ENCODE data around the gene FSIP1.
"Not testable (repeated sequence)": the region's sequence is repeated elsewhere in the genome, so short reads cannot be mapped to it uniquely, and the experiment has no call there.

The FSIP1 gene

DNA sequence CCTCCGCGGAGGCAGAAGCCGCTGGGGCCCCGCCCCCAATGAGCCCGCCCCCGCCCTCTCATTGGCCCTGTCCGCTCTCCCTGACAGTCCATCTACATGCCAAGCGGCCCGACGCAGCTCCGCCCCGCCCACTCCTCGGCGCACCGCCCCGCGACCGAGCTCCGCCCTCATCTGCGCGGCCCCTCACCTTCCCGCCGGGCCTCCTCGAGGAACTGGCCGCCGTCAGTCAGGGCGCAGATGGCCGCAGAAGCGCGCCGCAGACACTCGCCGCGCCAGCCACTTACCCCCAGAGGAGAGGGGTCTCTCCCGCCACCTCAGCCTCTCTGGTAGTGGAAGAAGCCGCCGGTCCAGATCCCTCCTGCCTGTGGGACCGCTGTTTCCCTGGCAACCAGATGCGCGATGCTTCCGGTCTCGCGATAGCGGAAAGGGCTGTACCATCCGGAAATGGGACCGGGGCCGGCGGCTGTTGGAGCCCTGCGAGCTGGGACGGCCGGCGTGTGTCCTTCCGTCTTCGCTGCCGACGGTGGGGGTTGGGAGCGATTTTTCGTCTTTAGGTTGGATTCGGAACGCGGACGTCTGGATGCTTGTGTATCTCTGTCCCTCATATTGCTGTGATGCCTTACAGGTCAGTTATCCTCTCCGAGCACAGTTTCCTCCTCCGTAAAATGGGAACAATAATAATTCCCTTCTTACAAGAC, at the start of gene FSIP1:
TSS of gene FSIP1 (minus strand) at position 401 of the 698 bp plus-strand sequence. CDS start 6,317 bp downstream, outside the sequence.
- peak; percentile 98 to 99 (median 98) for DNase-seq

DNA sequence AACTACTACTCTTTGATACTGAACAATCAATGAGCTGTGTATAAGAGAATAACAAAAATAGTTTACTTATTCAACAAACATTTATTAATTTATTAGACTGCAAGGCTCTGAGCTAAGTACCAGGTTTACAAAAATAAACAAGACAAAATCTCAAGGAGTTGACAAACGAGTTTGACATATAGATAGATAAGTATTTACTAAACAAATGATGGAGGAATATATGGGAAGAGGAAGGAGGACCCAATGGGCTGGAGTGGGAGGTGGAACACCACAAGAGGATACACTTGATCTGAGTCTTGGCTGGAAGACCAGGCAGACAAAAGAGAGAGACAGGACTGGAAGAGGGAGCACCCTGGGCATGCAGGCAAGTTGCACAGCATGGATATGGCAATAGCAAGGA, 47.5 kb upstream of the FSIP1 start:
- no peak for DNase-seq

DNA sequence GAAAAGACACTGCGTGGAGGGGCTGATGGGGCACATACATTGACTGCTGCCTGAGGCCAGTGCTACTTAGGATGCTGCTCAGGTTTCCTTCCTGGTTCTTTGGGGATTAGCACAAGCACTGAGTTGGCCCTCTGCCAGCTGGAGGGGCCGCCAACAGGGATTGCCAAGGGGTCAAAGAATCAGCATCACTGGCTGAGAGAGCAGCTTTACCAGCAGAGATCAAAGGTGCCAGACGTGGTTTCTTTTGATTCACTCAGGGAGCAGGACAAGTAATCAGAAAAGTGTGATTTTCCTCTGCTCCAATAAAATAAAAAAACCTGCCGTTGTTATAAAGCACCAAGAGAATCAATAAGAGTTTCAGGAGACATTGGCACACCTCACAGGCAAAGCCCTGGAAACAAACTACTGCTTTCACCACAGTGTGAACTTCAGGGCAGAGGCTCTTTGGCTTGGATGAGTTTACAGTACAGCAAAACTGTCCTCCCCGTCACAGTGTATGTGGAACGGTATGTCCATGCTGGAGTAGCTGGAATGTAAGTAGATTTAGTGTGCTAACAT, 45.8 kb upstream of the FSIP1 start:
- no peak for DNase-seq

DNA sequence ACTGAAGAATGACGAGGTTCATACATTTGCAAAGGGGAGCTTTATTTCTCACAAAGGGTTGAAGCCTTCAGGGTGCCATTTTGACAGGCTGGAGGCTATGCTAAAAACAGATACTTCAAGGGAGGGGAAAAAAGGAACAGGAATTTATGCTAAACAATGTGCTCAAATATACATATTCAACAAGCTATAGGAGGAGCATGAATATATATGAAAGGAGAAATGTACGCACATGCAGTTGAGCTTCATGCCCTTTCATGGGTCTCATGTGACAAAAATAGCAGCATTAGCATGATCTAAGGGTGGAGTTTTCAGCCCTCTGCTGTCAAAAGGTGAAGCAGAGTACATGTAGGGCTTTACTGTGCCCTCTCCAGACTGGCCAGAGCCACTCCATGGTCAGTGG, 44.3 kb upstream of the FSIP1 start:
- no peak for DNase-seq

DNA sequence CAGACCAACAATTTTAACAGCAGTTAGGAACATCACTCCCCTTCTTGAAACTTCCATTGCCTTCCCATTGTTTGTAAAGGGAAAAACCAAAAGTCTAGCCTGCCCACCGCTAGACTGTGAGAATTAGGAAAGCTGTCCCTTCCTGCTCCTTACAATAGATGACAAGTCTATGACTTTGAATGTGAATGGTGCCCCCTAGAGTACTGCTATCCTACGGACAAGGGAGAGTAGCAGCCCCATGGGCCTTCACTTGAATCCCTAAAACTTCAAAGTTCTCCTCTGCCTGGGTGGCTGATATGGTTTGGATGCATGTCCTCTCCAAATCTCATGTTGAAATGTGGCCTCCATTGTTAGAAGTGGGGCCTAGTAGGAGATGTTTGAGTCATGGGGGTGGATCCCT, 41.0 kb upstream of the FSIP1 start:
- no peak for DNase-seq

DNA sequence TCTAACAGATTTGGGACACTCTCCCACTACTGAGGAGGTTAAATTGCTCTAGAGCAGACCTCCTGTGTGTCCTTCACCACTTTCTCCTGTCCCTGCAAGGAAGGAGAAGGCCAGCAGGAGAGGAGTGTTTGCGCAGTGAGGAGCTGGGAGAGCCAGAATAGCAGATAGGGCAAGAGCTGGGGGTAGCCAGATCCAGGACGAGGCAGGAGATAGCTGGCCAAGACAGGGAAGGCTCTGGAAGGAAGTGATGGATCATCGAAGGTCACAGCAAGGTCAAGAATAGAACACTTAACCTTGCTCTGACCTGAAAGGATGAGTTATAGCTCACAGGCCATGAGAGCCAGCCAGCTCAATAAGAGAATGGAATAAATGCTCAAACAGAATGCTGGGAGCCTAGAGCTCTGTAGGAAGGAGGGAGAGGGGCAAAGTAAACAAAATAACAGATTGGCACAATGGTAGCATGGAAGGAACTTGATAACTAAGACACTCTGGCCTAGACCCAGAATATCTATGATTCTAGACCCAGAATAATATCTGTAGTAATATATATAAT, 37.5 kb upstream of the FSIP1 start:
- no peak for DNase-seq

DNA sequence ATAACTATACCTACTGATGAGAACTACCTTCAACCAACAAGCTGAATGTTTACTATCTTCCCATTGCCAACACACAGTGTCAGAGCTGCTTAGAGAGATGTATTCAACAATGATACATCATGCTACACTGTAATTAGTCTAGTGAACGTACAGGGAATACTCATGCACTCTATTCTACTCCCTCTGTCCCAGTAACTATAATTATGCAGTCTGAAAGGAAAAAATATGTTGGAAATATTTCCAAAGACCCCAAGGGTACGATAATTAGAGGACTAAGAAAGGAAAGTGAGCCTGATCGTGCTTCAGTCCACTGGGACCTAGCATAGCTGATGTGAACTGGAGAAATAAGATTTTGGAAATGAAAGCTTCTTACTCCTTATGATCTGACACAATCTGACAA, 36.9 kb upstream of the FSIP1 start:
- DNase-seq = no peak

DNA sequence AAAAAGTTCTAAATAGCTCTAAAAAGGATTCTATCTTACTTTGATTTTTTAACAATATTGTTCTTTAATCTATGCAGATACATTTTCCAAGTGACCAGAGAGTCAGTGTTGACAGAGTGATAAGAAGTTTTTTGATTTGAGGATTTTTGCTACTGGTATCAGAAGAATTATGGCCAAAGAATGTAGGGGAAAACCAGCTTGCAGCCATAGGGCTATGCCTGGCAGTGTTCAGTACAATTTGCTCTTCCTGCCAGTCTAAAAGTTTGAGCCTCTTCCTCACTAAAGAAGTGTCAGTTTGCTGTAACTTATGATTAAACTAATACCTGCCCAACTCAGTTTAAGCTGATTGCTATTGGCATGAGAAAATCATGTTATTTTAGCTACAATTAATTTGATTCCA, 35.3 kb upstream of the FSIP1 start:
- no peak for DNase-seq

DNA sequence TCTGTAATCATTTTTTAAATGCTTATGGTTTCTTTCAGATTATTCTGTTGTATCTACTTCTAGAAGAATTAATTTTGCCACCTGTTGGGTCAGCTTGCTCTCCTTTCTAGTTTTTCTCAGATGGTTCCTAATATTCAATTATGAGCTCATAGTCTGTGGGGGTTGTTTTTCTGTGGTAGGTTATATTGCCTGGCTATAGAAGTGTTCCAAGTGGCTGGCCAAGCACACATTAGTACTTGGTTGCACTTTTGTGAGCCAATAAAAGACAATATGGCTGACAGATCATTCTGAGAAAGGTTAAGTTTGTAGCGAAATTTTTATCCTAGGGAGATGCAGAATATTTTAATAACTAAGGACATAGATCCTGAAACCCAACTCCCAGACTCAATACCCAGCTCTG, 31.8 kb upstream of the FSIP1 start:
- DNase-seq = no peak

DNA sequence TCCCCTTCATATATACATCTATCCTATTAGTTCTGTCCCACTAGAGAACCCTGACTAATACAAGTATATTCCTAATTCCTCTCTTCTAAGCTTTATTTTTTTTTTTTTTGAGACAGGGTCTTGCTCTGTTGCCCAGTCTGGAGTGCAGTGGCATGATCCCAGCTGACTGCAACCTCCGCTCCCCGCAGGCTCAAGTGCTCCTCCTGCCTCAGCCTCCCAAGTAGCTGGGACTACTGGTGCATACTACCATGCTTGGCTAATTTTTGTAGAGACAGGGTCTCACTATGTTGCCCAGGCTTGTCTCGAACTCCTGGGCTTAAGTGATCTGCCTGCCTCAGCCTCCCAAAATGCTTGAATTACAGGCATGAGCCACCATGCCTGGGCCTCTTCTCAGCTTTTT, 30.0 kb upstream of the FSIP1 start:
- not testable (repeated sequence) for DNase-seq

DNA sequence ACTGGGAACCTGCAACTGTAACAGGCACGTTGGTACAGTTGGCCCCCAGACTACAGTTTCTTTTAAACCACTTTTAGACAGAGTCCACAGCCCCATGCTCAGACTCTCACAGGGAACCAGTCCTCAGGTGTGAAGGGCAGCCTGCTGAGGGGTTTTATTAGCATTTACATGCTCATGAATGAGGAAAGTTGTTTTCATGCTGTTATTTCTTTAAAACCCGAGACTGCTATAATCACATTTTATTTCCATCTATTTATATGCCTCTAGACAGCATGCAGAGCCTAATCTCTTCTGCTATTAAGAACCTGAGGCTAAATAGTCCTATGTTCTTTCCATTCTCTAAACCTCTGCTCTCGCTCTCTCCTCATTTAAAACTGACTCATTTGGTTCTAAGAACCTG, 26.3 kb upstream of the FSIP1 start:
- no peak for DNase-seq

DNA sequence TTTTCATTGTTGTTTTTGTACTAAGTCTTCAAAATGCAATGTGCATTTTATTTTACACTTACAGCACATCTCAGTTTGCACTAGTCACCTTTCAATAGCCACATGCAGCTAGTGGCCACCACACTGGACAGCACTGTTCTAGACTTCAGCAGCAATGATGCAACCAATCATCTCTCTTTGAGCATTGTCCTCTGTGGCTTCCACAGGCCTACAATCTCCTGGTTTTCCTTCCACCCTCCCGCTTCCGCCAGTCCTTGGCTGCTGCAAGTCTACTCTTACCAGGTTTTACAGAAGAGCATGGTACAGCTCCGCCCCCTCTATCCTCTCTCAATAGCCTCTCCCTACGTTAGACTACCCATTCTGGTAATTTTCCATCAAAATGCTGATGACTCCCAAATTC, 25.1 kb upstream of the FSIP1 start:
- DNase-seq = no peak

DNA sequence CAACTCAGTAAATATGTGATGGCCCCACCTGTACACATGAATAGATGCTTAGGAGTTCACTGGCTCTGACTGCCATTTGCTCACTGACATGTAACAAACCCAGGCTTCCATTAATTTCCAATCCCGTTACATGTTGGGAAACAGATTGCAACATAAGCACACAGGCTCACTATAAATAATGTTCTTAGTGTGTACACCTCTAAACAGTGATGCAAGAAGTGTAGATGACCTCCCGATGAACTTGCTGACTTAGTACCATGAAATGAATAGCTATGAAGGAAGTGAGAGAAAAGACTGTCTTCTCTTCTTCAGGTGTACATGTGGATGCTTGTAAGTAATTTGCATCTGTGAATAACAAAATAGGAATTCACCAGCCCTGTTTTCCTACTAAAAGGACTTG, 21.4 kb upstream of the FSIP1 start:
- no peak for DNase-seq

DNA sequence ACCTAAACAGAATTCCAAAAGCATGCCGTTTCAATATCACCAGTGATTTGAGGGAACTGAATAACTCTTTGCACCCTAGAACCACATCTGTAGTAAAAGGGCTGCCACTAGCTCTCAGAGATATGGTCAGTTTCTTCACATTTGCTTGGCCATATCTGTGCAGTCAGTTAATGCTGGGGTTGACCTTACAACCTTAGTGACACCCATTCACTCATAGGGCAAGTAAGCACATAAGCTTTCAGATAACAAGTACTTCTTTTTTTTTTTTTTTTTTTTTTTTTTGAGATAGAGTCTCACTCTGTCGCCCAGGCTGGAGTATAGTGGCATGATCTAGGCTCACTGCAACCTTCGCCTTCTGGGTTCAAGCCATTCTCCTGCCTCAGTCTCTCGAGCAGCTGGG, 20.4 kb upstream of the FSIP1 start:
- DNase-seq = no peak

DNA sequence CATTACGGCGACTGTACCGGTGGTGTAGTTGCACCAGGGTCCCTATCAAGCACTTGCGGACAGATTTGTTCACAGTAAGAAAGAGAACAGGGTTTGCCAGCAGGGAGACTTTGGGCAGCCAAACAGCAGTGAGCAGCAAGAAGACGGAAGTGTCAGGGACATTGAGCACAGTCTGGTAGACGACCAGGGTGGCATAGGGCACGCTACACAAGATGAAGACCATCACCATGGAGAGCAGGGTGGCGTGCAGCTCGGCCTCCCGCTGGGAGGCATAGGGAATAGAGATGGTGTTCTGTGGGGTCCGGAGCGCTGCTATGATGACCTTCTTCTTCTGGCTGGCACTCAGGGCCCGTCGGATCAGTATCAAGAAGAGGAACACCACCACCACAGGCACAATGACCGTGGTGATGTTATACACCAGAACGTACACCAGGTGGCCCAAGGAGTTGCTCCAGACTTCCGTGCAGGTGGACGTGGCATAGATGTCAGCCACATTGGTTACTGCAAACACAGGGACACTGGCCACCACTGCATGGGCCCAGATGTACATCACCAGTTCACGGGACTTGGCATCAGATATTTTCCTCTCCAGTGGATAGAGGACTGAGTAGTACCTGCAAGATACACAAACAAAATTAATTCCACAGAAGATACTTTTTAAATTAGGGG, 19.1 kb upstream of the FSIP1 start:
- no peak for DNase-seq

DNA sequence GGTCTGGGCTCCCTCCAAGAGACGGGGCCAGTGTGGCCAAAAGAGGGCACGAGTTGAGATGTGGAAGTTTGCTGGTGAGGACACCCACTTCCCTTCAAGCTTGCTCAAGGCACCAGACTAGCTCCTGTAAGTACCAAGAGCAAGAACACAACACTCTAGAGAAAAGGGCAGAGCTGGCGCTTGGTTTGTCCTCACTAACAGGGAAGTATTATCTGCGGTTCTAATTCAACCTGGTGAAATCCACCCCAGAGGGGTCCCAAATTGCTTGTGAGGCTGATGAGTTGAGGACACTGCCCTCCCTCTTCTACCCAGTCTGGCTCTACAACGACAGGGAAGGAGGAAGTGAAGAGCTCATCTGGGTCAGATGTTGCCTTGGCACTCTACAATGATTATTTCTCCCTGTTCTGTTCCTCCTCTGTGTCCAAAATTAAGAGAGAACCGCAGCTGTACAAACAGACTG, 16.9 kb upstream of the FSIP1 start:
- peak; percentile 48 to 60 (median 56) for DNase-seq

DNA sequence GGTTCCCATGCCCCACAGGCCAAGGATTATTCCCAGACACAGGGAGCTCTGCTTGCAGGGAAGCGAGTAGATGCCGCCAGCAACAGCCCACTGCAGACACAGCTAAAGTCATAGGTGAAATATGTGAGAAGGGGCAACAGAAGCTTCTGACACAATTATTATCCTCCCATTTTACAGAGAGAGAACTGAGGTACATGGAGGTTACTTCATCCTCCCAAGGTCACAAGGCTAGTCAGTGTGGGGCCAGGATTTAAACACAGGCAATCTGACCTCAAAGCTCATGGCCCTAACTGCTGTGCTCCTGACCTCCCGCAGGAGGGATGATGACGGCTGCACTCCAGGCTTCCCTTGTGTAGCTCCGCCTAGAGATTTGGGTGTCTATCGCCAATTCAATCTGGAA, 15.7 kb upstream of the FSIP1 start:
- DNase-seq = no peak

DNA sequence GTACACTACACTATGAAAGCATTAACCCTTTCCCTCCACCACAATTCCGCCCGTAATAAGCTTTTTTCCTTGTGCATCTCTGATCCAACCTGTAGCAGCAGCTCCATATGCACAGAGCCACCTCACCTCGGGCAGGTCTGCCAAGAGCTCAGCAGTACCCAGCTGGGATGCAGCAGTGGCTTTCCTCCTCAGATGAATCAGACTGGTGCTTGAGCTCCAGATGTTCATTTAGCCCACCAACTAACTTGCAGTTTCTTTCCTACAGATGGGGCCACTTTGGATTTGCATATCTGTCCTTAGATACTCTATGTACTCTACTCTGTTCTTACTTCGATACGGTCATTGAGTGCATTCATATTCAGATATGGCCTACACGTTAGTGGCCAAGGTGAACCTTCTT, 14.8 kb upstream of the FSIP1 start:
- DNase-seq = no peak

DNA sequence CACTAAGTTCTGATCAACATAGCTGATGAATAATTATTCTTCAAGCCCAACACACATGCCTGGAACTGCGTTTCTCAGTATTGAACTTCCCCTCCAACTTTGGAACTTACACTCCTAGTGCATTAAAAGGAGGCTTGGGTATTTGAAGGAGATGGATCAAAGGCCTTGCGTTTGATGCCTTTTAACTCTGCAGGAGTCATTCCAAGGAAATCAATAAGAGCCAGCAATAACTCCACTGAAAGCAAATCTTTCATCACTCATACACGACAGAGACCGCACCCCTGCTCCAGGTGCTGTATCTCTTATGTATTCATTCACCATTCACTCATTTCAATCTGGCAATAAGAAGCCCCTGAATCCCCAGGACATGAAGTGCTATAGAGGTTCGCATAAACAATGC, 14.0 kb upstream of the FSIP1 start:
- DNase-seq = no peak

DNA sequence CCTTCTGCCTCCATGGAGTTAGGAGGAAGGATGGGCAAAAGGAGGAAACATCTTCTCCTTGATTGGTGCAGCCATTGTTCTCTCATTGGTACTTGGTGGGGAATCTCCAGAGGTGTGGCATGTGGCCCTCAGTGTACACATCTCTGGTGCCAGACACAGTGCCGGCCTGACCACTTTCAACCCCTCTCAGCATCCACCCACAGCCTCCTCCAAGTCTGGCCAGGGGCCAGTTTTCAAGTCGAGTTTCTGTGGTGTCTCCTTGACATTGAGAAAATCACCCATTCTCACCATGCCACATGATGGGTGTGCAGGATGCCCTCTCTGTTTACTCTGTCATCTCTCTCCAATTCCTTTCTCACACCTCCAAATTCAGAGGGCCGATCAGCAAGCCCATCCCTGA, 12.8 kb upstream of the FSIP1 start:
- DNase-seq = no peak

DNA sequence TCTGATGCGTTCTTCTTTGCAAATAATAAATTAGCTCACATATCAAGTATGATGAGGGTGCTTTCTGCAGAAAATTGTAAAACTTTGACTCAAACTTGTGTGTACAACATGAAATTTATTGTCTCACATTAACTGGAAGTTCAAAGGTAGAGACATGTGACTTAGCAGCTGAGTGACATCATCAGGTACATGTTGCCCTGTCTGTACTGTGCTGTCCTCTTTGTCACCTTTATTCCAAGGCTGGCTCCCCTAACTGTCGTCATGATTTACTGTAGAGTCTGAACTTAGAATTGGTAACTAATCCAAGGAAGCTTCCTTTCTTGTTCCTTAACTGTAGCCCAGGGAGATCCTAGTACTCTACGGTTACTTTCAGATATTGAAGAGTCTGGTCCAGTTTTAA, 12.3 kb upstream of the FSIP1 start:
- no peak for DNase-seq

DNA sequence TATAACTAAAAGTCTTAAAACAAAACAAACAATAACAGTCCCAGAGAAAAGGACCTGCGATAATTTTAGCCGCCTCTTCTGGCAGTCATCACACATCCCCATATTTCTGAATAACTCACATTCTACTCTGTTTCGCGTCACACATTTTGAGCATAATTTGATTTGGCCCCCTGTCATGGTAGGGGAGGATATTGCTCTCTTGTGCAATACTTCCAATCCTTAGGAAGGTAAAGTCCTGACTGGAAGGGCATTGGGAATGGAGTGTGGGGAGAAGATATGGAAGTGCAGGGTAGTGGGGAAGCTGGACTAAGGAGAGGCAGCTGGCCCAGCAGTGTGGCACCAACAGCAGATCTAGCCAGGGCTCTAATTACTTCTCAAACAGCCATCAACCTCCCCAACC, 11.3 kb upstream of the FSIP1 start:
- no peak for DNase-seq

DNA sequence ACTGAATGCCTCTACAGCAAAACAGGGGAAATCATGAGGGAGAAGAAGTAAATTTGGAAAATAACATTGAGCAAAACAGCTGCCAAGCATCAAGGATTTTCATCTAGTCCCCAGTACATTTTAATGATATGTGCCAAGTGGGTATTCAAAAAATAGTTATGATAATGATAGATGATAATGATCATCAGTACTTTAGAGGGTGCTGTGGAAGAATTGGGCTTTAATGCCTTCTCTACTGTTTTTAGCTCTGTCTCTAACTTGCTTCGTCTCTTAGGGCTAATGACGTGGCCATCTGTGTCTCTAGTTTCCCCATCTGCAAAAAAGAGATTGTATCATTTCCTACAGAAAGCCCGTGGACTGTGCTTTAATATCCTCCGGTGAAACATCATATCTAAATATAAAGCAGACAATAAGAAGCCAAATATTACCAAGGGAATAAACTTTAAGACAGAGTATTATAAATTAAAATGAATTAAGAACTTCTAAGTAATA, 10.2 kb upstream of the FSIP1 start:
- peak in 1 of 3 donors; percentile 10 for DNase-seq
